HG02588 (cell line): ENCODE measurements around the gene SMC5.
A peak's percentile ranks its signal among the peaks of the same experiment; 100 is the strongest.
"Not testable (repeated sequence)": the region's sequence is repeated elsewhere in the genome, so short reads cannot be mapped to it uniquely, and the experiment has no call there.

ENCODE experiments used
- ATAC-seq: cut with Tn5 transposase; IDR thresholded peaks from one replicate; pipeline ENCODE4 v1.9.1; 2021; ENCODE audit warnings: mild to moderate bottlenecking, moderate library complexity; ENCODE audit not compliant: unreplicated experiment

Gene SMC5

GRCh38 chr9:70258692-70259511 lies at the start of gene SMC5:
Gene SMC5 (plus strand): TSS chr9:70258978. CDS start chr9:70259079, 101 bp downstream.
- peak; percentile 80 for ATAC-seq

GRCh38 chr9:70217029-70217428 lies 41.7 kb upstream of the SMC5 start:
- no peak for ATAC-seq

- no peak for ATAC-seq
These were observed 40.0 kb upstream of the SMC5 start for GRCh38 chr9:70218767-70219166.

- no peak for ATAC-seq
These were observed 38.6 kb upstream of the SMC5 start for GRCh38 chr9:70220216-70220615.

GRCh38 chr9:70222354-70222753 lies 36.4 kb upstream of the SMC5 start:
- ATAC-seq, result no peak

GRCh38 chr9:70228118-70228517 lies 30.7 kb upstream of the SMC5 start:
- no peak for ATAC-seq

GRCh38 chr9:70228611-70229010 lies 30.2 kb upstream of the SMC5 start:
- ATAC-seq, result no peak

- ATAC-seq, result no peak
These were observed 29.8 kb upstream of the SMC5 start for GRCh38 chr9:70229026-70229425.

- ATAC-seq, result no peak
These were observed 29.2 kb upstream of the SMC5 start for GRCh38 chr9:70229579-70229978.

GRCh38 chr9:70232476-70232875 lies 26.3 kb upstream of the SMC5 start:
- ATAC-seq, result no peak

GRCh38 chr9:70234208-70234607 lies 24.6 kb upstream of the SMC5 start:
- not testable (repeated sequence) for ATAC-seq

- ATAC-seq, result not testable (repeated sequence)
These were observed 12.8 kb upstream of the SMC5 start for GRCh38 chr9:70245952-70246351.

GRCh38 chr9:70250221-70250620 lies 8.6 kb upstream of the SMC5 start:
- no peak for ATAC-seq

- ATAC-seq, result no peak
These were observed 3.3 kb upstream of the SMC5 start for GRCh38 chr9:70255486-70255885.

GRCh38 chr9:70256123-70256551 lies 2.6 kb upstream of the SMC5 start:
- no peak for ATAC-seq

GRCh38 chr9:70257502-70257901 lies 1.3 kb upstream of the SMC5 start:
- ATAC-seq, result no peak

- peak; percentile 42 for ATAC-seq
These were observed 637 bp upstream of the SMC5 start for GRCh38 chr9:70257991-70258691.

GRCh38 chr9:70259512-70259802 lies 679 bp downstream of the SMC5 start:
- ATAC-seq, result no peak

GRCh38 chr9:70260007-70260443 lies 1.2 kb downstream of the SMC5 start:
- ATAC-seq, result no peak

GRCh38 chr9:70260606-70261005 lies 1.8 kb downstream of the SMC5 start:
- ATAC-seq, result peak; percentile 25

- ATAC-seq, result no peak
These were observed 2.5 kb downstream of the SMC5 start for GRCh38 chr9:70261131-70261870.

- no peak for ATAC-seq
These were observed 3.6 kb downstream of the SMC5 start for GRCh38 chr9:70262366-70262765.
